ENCODE results near the gene TDRD12.
A peak's percentile ranks its signal among the peaks of the same experiment; 100 is the strongest.

The TDRD12 gene, protein sequence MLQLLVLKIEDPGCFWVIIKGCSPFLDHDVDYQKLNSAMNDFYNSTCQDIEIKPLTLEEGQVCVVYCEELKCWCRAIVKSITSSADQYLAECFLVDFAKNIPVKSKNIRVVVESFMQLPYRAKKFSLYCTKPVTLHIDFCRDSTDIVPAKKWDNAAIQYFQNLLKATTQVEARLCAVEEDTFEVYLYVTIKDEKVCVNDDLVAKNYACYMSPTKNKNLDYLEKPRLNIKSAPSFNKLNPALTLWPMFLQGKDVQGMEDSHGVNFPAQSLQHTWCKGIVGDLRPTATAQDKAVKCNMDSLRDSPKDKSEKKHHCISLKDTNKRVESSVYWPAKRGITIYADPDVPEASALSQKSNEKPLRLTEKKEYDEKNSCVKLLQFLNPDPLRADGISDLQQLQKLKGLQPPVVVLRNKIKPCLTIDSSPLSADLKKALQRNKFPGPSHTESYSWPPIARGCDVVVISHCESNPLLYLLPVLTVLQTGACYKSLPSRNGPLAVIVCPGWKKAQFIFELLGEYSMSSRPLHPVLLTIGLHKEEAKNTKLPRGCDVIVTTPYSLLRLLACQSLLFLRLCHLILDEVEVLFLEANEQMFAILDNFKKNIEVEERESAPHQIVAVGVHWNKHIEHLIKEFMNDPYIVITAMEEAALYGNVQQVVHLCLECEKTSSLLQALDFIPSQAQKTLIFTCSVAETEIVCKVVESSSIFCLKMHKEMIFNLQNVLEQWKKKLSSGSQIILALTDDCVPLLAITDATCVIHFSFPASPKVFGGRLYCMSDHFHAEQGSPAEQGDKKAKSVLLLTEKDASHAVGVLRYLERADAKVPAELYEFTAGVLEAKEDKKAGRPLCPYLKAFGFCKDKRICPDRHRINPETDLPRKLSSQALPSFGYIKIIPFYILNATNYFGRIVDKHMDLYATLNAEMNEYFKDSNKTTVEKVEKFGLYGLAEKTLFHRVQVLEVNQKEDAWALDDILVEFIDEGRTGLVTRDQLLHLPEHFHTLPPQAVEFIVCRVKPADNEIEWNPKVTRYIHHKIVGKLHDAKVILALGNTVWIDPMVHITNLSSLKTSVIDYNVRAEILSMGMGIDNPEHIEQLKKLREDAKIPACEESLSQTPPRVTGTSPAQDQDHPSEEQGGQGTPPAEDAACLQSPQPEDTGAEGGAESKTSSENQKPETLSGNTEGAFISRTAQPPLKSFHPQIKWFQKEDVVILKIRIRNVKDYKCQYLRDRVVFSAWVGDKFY (N-terminal part only)

DNA sequence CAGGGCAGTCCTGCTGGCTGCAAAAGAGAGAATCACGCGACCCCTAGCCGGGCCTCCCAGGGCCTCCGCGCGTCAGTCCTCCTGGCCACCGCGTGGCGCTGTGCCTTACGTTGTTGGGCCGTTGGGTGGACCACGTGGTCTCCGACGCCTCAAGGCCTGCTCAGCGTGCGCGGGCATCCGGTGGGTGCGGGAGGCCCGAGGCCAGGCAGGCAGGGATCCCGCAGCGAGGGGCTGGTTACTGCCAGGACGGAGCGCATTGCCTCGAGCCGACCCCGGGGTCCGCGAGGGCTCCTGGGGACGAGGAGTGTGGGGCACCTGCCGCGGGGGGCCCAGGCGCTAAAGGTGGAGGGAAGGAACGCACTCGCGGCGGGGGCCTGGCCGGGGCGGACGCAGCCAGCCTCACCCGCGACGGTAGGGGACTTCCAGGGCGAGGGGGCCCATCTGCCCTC lies at the start of gene TDRD12:
TDRD12 (plus strand) TSS at position 157 of the 449 bp plus-strand sequence. CDS start 306 bp downstream, outside the sequence.
- no peaks in the 10 kb centered on the region for H3K27me3 ChIP-seq (ENCODE audit: low read depth)
- H3K4me3 ChIP-seq = no peak within 1 kb of the TSS
- H3K36me3 ChIP-seq (replicated peaks) = peaks cover 4% of the 10 kb centered on the region
- H3K4me1 ChIP-seq = no peaks in the 10 kb centered on the region
- peak in 1 of 2 experiments; percentile 25 for DNase-seq (ENCODE audit: low spot score in 2 of 2)
- in situ Hi-C loops (cut with MboI; ENCODE audit: low sequenced_read_pairs) = no loop called here
- H3K9me3 ChIP-seq = no peaks in the 10 kb centered on the region

- in situ Hi-C loops (cut with MboI; ENCODE audit: low sequenced_read_pairs) = no loop called here
- Histone ChIP-seq H3K36me3 (replicated peaks) (peaks cover 4% of the 10 kb centered on the region; the same call in 1 of the 2 replicates), H3K27me3 (ENCODE audit: low read depth) (no peaks in the 10 kb centered on the region), H3K4me3 (no peak overlapping the region), H3K4me1 (peaks cover 5% of the 10 kb centered on the region), H3K9me3 (no peaks in the 10 kb centered on the region)
- DNase-seq (ENCODE audit: low spot score in 2 of 2) = no peak
Observed at GRCh38 chr19:32671883-32672593, 47.5 kb upstream of the TDRD12 start.

GRCh38 chr19:32672841-32673240 lies 46.7 kb upstream of the TDRD12 start:
- Histone ChIP-seq H3K4me3 (no peak overlapping the region), H3K27me3 (ENCODE audit: low read depth) (no peaks in the 10 kb centered on the region), H3K36me3 (replicated peaks) (no peaks in the 10 kb centered on the region), H3K9me3 (no peaks in the 10 kb centered on the region), H3K4me1 (peaks cover 11% of the 10 kb centered on the region)
- DNase-seq (ENCODE audit: low spot score in 2 of 2) = no peak
- in situ Hi-C loops (cut with MboI; ENCODE audit: low sequenced_read_pairs) = no loop called here

DNA sequence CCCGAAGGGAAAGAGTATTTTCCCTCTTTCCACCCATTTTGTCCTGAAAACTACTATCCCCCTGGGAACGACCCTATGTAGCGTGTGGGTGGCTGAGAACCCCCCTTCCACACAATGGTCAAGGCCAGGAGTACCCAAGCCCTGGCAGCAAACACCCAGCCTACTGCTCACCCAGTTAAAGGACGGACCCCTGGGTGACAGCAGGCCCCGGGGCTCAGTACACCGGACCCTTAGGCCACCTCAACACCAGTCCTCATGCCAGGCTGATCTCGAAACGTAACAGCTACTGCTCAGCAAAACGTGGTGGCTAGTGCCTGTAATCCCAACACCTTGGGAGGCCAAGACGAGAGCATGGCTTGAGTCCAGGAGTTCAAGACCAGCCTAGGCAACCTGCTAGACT lies 46.0 kb upstream of the TDRD12 start:
- Histone ChIP-seq H3K4me1 (peaks cover 17% of the 10 kb centered on the region), H3K27me3 (ENCODE audit: low read depth) (no peaks in the 10 kb centered on the region), H3K4me3 (peak overlapping the region; percentile 87; the same call in 1 of the 2 replicates), H3K9me3 (no peaks in the 10 kb centered on the region), H3K36me3 (replicated peaks) (no peaks in the 10 kb centered on the region)
- in situ Hi-C loops (cut with MboI; ENCODE audit: low sequenced_read_pairs) = no loop called here
- no peak for DNase-seq (ENCODE audit: low spot score in 2 of 2)

DNA sequence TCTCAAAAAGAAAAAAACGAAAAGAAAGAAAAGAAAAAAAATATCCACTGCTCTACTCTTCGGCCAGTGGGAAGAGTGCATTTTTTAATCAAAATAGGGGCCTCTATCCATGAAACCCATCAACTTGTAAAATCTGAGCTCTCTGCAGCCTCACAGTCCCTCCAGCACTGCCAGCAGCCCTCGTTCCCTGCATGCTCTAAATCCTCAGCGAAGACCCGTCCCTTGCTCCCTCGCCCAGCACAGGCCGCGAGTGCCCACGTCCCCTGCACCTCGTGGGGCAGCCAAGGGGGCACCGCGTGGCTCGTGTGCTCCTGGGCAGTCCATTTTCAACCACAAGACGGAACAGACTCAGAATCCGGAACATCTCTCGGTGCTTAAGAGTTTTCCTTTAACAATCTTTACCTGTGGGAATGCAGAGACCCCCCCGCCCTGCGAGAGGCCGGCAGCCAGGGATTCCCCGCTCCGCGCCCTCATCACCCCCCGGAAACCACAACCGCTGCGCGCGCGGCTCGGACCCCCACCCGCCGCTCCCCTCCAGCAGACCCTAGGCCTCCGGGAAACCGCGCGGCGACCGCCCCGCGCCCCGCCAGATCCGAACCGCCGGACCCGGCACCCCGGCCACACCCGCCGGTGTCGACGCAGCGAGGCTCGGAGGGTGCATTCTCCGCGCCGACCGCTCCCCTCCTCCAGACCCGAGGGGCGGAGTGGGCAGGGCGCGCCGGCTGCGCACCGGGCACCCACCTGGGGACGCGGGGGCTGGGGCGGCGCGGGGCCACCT lies 45.2 kb upstream of the TDRD12 start:
- in situ Hi-C loops (cut with MboI; ENCODE audit: low sequenced_read_pairs) = no loop called here
- Histone ChIP-seq H3K27me3 (ENCODE audit: low read depth) (no peaks in the 10 kb centered on the region), H3K9me3 (no peaks in the 10 kb centered on the region), H3K4me1 (peaks cover 19% of the 10 kb centered on the region), H3K36me3 (replicated peaks) (no peaks in the 10 kb centered on the region), H3K4me3 (peak overlapping the region; percentile 87)
- peak; percentile 4 to 41 for DNase-seq (ENCODE audit: low spot score in 2 of 2)

- peak; percentile 93 to 98 for DNase-seq (ENCODE audit: low spot score in 2 of 2)
- Histone ChIP-seq H3K4me3 (peak within 1 kb of the TSS; percentile 87), H3K27me3 (ENCODE audit: low read depth) (no peaks in the 10 kb centered on the region), H3K9me3 (no peaks in the 10 kb centered on the region), H3K36me3 (replicated peaks) (no peaks in the 10 kb centered on the region), H3K4me1 (peaks cover 19% of the 10 kb centered on the region)
- in situ Hi-C loops (cut with MboI; ENCODE audit: low sequenced_read_pairs) = loop anchor here (25.0 kb wide), 1 partner anchor 512 kb away; the partner anchor contains the start of gene LRP3
Observed at GRCh38 chr19:32674931-32675719, 44.4 kb upstream of the TDRD12 start, which contains the start of gene ANKRD27. Gene ANKRD27, minus strand, starts transcription at chr19:32675180. Its CDS starts 16,165 bp downstream, at chr19:32659015.

DNA sequence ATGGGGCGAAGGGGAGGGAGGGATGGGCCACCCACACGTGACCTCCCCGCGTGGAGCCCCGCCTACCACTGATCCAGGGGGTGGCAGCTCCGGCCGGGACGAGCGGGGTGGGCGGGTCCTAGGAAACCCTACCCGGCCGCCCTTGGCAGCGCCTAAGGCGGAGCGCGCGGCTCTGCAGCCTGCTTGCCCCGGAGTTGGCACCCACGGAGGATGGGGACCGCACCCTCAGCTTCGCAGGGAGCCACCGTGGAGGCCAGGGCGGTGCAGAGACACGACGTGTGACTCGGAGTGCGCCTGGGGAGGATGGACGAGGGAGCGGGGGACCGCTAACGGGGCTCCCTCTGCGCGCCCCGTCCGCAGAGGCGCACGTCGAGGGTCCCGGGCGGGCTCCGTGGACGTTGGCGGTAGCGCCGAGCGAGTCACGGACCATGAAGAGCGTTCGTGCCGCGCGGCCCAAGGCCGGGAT lies 43.8 kb upstream of the TDRD12 start, which contains the start of gene RGS9BP:
RGS9BP (plus strand) TSS at position 129 of the 466 bp plus-strand sequence. CDS start 416 bp downstream, outside the sequence.
- Histone ChIP-seq H3K9me3 (no peaks in the 10 kb centered on the region), H3K36me3 (replicated peaks) (no peaks in the 10 kb centered on the region), H3K4me1 (peaks cover 19% of the 10 kb centered on the region), H3K27me3 (ENCODE audit: low read depth) (no peaks in the 10 kb centered on the region), H3K4me3 (peak within 1 kb of the TSS; percentile 87)
- peak; percentile 66 to 92 for DNase-seq (ENCODE audit: low spot score in 2 of 2)
- in situ Hi-C loops (cut with MboI; ENCODE audit: low sequenced_read_pairs) = loop anchor here (25.0 kb wide), 1 partner anchor 512 kb away; the partner anchor contains the start of gene LRP3

DNA sequence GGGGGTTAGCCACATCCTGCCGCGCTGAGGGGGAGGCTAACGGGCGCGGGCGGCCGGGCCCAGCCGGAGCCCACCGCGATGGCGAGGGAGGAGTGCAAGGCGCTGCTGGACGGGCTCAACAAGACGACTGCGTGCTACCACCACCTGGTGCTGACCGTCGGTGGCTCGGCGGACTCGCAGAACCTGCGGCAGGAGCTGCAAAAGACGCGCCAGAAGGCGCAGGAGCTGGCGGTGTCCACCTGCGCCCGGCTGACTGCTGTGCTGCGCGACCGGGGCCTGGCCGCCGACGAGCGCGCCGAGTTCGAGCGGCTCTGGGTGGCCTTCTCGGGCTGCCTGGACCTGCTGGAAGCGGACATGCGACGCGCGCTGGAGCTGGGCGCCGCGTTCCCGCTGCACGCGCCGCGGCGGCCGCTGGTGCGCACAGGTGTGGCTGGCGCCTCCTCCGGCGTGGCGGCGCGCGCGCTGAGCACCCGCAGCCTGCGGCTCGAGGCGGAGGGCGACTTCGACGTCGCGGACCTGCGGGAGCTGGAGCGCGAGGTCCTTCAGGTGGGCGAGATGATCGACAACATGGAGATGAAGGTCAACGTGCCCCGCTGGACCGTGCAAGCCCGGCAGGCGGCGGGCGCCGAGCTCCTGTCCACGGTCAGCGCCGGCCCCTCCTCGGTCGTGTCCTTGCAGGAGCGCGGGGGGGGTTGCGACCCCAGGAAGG lies 43.2 kb upstream of the TDRD12 start:
- Histone ChIP-seq H3K4me1 (peaks cover 19% of the 10 kb centered on the region), H3K9me3 (no peaks in the 10 kb centered on the region), H3K36me3 (replicated peaks) (no peaks in the 10 kb centered on the region), H3K4me3 (peak overlapping the region; percentile 87), H3K27me3 (ENCODE audit: low read depth) (no peaks in the 10 kb centered on the region)
- peak in 1 of 2 experiments; percentile 29 for DNase-seq (ENCODE audit: low spot score in 2 of 2)
- in situ Hi-C loops (cut with MboI; ENCODE audit: low sequenced_read_pairs) = loop anchor here (25.0 kb wide), 1 partner anchor 511 kb away; the partner anchor contains the start of gene LRP3

GRCh38 chr19:32676895-32677359 lies 42.6 kb upstream of the TDRD12 start:
- H3K36me3 ChIP-seq (replicated peaks) = no peaks in the 10 kb centered on the region
- in situ Hi-C loops (cut with MboI; ENCODE audit: low sequenced_read_pairs) = loop anchor here (25.0 kb wide), 1 partner anchor 510 kb away; the partner anchor contains the start of gene LRP3
- H3K4me3 ChIP-seq = peak overlapping the region; percentile 87
- no peaks in the 10 kb centered on the region for H3K9me3 ChIP-seq
- peaks cover 19% of the 10 kb centered on the region for H3K4me1 ChIP-seq
- H3K27me3 ChIP-seq (ENCODE audit: low read depth) = no peaks in the 10 kb centered on the region
- DNase-seq (ENCODE audit: low spot score in 2 of 2) = peak in 1 of 2 experiments; percentile 29

- Histone ChIP-seq H3K4me3 (peak overlapping the region; percentile 87), H3K27me3 (ENCODE audit: low read depth) (no peaks in the 10 kb centered on the region), H3K4me1 (peaks cover 19% of the 10 kb centered on the region), H3K36me3 (replicated peaks) (no peaks in the 10 kb centered on the region), H3K9me3 (no peaks in the 10 kb centered on the region)
- DNase-seq (ENCODE audit: low spot score in 2 of 2) = peak; percentile 94 to 96
- in situ Hi-C loops (cut with MboI; ENCODE audit: low sequenced_read_pairs) = loop anchor here (25.0 kb wide), 1 partner anchor 510 kb away; the partner anchor contains the start of gene LRP3
Observed at GRCh38 chr19:32677657-32678056, 41.9 kb upstream of the TDRD12 start.

Measured in HAP-1 (cell line).